Lung (tissue), 12 donors: ENCODE measurements around the gene CIT. TPM values are rescaled to one million over a fixed set of nuclear protein-coding genes. Genes with fewer than 3 reads are reported as not detected.

Experiments
- ATAC-seq: fragments of 200-7000 bp; cut with Tn5 transposase; one replicate; pipeline ENCODE4 v1.9.1; 2020; ENCODE audit warnings: moderate number of reproducible peaks; ENCODE audit not compliant: insufficient read depth, low FRiP score
- DNase-seq, 3 donors: peaks; one replicate each; pipeline ENCODE4 v3.0.0-alpha.2; 2013 to 2017
- H3K27ac ChIP-seq, 2 donors: one replicate each; pipeline ENCODE4 v1.5.1; 2013; ENCODE audit warnings: mild to moderate bottlenecking in 2 of 2, moderate library complexity in 2 of 2, control low read depth in 1 of 2, inconsistent platforms in 1 of 2, low read depth in 1 of 2, low read length in 1 of 2
- H3K27me3 ChIP-seq, 3 donors: one replicate each; pipeline ENCODE4 v1.5.1; 2013; ENCODE audit warnings: low read length in 2 of 3; ENCODE audit not compliant: control insufficient read depth in 3 of 3, insufficient read depth in 3 of 3
- H3K36me3 ChIP-seq, 4 donors: one replicate each; pipeline ENCODE4 v1.5.1; 2013; ENCODE audit warnings: low read length in 4 of 4, mild to moderate bottlenecking in 1 of 4, moderate library complexity in 1 of 4; ENCODE audit not compliant: control insufficient read depth in 4 of 4, insufficient read depth in 4 of 4
- H3K4me1 ChIP-seq, 5 donors: one replicate each; pipeline ENCODE4 v1.5.1; 2013; ENCODE audit warnings: low read length in 5 of 5, mild to moderate bottlenecking in 2 of 5, moderate library complexity in 1 of 5; ENCODE audit not compliant: control insufficient read depth in 5 of 5, insufficient read depth in 5 of 5
- H3K4me3 ChIP-seq: one replicate; pipeline ENCODE4 v1.5.1; 2013; ENCODE audit warnings: mild to moderate bottlenecking, control low read depth, moderate library complexity
- H3K9ac ChIP-seq, 2 donors: one replicate each; pipeline ENCODE4 v1.5.1; 2013; ENCODE audit warnings: low read length in 2 of 2, control low read depth in 1 of 2; ENCODE audit not compliant: insufficient read depth in 1 of 2
- H3K9me3 ChIP-seq, 4 donors: one replicate each; pipeline ENCODE4 v1.5.1; 2013; ENCODE audit warnings: low read length in 3 of 4, mild to moderate bottlenecking in 1 of 4, moderate library complexity in 1 of 4; ENCODE audit not compliant: control insufficient read depth in 4 of 4, insufficient read depth in 3 of 4
- WGBS, 2 donors: extraction: QIAGEN DNeasy Blood & Tissue Kit; methylation state at CpG; one replicate each; pipeline ENCODE4 v1.1.7; 2013; 5-methylcytosine and 5-hydroxymethylcytosine counted together
- polyA plus RNA-seq, 2 donors: library from polyadenylated mRNA; stranded (reverse); fragments of 200-250 nt; gene quantifications; one replicate each; pipeline ENCODE4 v1.2.1, GENCODE V29; 2013
- total RNA-seq, 2 donors: library from RNA; depleted of rRNA in 1 of 2; stranded (reverse); fragments of >200 nt in 1 of 2; gene quantifications; one replicate each; pipeline ENCODE4 v1.2.1, GENCODE V29; 2014 to 2021
- TF ChIP-seq, protein P1 (sequence below): IDR thresholded peaks from 2 replicates; pipeline ENCODE4 v1.5.1; 2012; ENCODE audit warnings: mild to moderate bottlenecking; ENCODE audit errors: control extremely low read depth, extremely low read depth
- donor health status: control.
- donor health status: control.
- donor health status: Bipolar disorder and iron deficiency.
- donor health status: healthy.
- donor health status: DM: yes; HTN: yes; CAD: no.

The CIT gene
- total and polyA plus RNA-seq, 4 donors = 5.0 to 29.3 (median 14.9) TPM

- WGBS, 2 donors = 60 to 67% methylated on average over 3 of the region's 3 CpGs
- no peak overlapping the region for H3K9ac ChIP-seq
- peaks cover 0 to 4% (median 0%) of the 10 kb centered on the region in 4 donors for H3K9me3 ChIP-seq
- ATAC-seq (no peak), DNase-seq (no peak)
- no peaks in the 10 kb centered on the region for H3K36me3 ChIP-seq
- no peak overlapping the region for H3K27ac ChIP-seq
- TF ChIP-seq, protein P1, sequence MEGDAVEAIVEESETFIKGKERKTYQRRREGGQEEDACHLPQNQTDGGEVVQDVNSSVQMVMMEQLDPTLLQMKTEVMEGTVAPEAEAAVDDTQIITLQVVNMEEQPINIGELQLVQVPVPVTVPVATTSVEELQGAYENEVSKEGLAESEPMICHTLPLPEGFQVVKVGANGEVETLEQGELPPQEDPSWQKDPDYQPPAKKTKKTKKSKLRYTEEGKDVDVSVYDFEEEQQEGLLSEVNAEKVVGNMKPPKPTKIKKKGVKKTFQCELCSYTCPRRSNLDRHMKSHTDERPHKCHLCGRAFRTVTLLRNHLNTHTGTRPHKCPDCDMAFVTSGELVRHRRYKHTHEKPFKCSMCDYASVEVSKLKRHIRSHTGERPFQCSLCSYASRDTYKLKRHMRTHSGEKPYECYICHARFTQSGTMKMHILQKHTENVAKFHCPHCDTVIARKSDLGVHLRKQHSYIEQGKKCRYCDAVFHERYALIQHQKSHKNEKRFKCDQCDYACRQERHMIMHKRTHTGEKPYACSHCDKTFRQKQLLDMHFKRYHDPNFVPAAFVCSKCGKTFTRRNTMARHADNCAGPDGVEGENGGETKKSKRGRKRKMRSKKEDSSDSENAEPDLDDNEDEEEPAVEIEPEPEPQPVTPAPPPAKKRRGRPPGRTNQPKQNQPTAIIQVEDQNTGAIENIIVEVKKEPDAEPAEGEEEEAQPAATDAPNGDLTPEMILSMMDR = no peak
- H3K4me3 ChIP-seq = no peak overlapping the region
- no peaks in the 10 kb centered on the region for H3K27me3 ChIP-seq
- H3K4me1 ChIP-seq = no peaks in the 10 kb centered on the region
These were observed 224.5 kb downstream of the CIT start for GRCh38 chr12:119652665-119653064.

- Histone ChIP-seq H3K27me3 (no peaks in the 10 kb centered on the region), H3K4me3 (no peak overlapping the region), H3K4me1 (no peaks in the 10 kb centered on the region), H3K27ac (no peak overlapping the region), H3K9me3 (peaks cover 0 to 7% (median 0%) of the 10 kb centered on the region in 4 donors), H3K36me3 (no peaks in the 10 kb centered on the region), H3K9ac (no peak overlapping the region)
- WGBS, 2 donors = 66 to 74% methylated on average over 4 of the region's 4 CpGs
- TF ChIP-seq, protein P1 = peak; percentile 50
- ATAC-seq (no peak), DNase-seq (no peak)
These were observed 227.8 kb downstream of the CIT start for GRCh38 chr12:119649202-119649808.

DNA sequence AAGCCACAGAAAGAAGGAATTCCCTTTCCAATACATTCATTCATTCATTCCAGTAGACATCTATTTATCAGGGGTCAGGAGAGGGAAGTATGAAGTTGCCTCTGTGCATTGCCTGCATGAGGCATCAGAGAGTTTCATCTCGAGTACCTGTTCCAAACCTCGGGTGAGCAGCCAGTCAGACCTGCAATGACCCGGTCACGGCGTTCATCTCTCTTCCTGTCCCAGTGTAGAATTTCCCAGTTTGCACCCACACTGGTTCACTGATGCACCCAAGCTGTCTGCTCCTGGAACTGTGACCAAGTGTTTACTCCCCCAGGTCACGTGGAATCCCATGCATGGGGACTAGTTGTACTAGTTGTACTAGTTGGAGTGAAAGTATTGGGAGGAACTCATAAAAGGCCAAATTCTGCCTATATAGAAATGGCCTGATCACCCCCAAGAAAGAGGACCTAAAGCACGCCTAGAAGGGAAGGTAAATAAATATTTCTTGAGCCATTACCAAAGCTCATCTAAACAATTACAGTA, 231.5 kb downstream of the CIT start:
- H3K4me1 ChIP-seq = no peaks in the 10 kb centered on the region
- TF ChIP-seq, protein P1 = no peak
- H3K4me3 ChIP-seq = no peak overlapping the region
- H3K36me3 ChIP-seq = no peaks in the 10 kb centered on the region
- 90 to 92% methylated on average over 7 of the region's 7 CpGs for WGBS, 2 donors
- H3K9ac ChIP-seq = no peak overlapping the region
- H3K27ac ChIP-seq = no peak overlapping the region
- peaks cover 0 to 3% (median 0%) of the 10 kb centered on the region in 4 donors for H3K9me3 ChIP-seq
- ATAC-seq (no peak), DNase-seq (no peak)
- H3K27me3 ChIP-seq = no peaks in the 10 kb centered on the region
